Calu3 (cell line): ENCODE results near the gene FCN1. TPM values are rescaled to one million over a fixed set of nuclear protein-coding genes. Genes with fewer than 3 reads are reported as not detected.

Source experiments
- BruUV-seq: library from RNA; stranded (reverse); fragments of 400-500 nt; replicated peaks from 2 replicates; lab custom pipeline; 2021; lab: Mats Ljungman, UMichigan
- CTCF ChIA-PET: fragments of 300-600 bp; sonication (Branson Sonifier 250); formaldehyde crosslinking; loops from one replicate; lab custom pipeline; 2022; ENCODE audit warnings: antibody characterized with exemption; lab: Charles Lee
- DNase-seq: peaks from one replicate; pipeline ENCODE4 v3.0.0; 2022
- H3K27ac Mint-ChIP-seq: one replicate; pipeline ENCODE4 v1.8.0; 2022; ENCODE audit warnings: mixed read lengths; ENCODE audit not compliant: unreplicated experiment
- H3K27me3 Mint-ChIP-seq: one replicate; pipeline ENCODE4 v1.8.0; 2022; ENCODE audit warnings: mixed read lengths; ENCODE audit not compliant: unreplicated experiment
- H3K36me3 Mint-ChIP-seq: one replicate; pipeline ENCODE4 v1.8.0; 2022; ENCODE audit warnings: mild to moderate bottlenecking, moderate library complexity, mixed read lengths; ENCODE audit not compliant: insufficient read depth, unreplicated experiment
- H3K4me1 Mint-ChIP-seq: one replicate; pipeline ENCODE4 v1.8.0; 2022; ENCODE audit warnings: mild to moderate bottlenecking, low read depth, mixed read lengths; ENCODE audit not compliant: unreplicated experiment
- H3K4me3 Mint-ChIP-seq: one replicate; pipeline ENCODE4 v1.8.0; 2022; ENCODE audit warnings: mild to moderate bottlenecking, low read depth, moderate library complexity, mixed read lengths; ENCODE audit not compliant: unreplicated experiment
- H3K9me3 Mint-ChIP-seq: one replicate; pipeline ENCODE4 v1.8.0; 2022; ENCODE audit warnings: low read depth, mixed read lengths; ENCODE audit not compliant: unreplicated experiment
- intact Hi-C: fragments of 100-400 bp; cut with micrococcal nuclease; formaldehyde crosslinking; loops from one replicate; pipeline ENCODE4 v1.10.0; 2022; ENCODE audit not compliant: unreplicated experiment
- total RNA-seq: library from RNA; stranded (reverse); gene quantifications from 2 replicates; pipeline ENCODE4 v1.2.3, GENCODE V29; 2022
- TF ChIP-seq, protein P1 (sequence below): fragments of 200-600 bp; IDR thresholded peaks from one replicate; pipeline ENCODE4 v1.8.0; 2022; ENCODE audit warnings: antibody characterized with exemption; ENCODE audit not compliant: unreplicated experiment

FCN1 gene
- total RNA-seq, 1 experiment from 2014 or later: not detected

GRCh38 chr9:134888603-134889190 lies 29.0 kb downstream of the FCN1 start:
- intact Hi-C loops: no loop called here
- Mint-ChIP-seq H3K27ac (no peak overlapping the region), H3K36me3 (no peaks in the 10 kb centered on the region), H3K4me1 (no peaks in the 10 kb centered on the region), H3K27me3 (peaks cover 8% of the 10 kb centered on the region), H3K9me3 (no peaks in the 10 kb centered on the region), H3K4me3 (no peak overlapping the region)
- TF ChIP-seq, protein P1, sequence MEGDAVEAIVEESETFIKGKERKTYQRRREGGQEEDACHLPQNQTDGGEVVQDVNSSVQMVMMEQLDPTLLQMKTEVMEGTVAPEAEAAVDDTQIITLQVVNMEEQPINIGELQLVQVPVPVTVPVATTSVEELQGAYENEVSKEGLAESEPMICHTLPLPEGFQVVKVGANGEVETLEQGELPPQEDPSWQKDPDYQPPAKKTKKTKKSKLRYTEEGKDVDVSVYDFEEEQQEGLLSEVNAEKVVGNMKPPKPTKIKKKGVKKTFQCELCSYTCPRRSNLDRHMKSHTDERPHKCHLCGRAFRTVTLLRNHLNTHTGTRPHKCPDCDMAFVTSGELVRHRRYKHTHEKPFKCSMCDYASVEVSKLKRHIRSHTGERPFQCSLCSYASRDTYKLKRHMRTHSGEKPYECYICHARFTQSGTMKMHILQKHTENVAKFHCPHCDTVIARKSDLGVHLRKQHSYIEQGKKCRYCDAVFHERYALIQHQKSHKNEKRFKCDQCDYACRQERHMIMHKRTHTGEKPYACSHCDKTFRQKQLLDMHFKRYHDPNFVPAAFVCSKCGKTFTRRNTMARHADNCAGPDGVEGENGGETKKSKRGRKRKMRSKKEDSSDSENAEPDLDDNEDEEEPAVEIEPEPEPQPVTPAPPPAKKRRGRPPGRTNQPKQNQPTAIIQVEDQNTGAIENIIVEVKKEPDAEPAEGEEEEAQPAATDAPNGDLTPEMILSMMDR: no peak
- no TSS peak for BruUV-seq
- no peak for DNase-seq
- CTCF ChIA-PET: no interaction called here

DNA sequence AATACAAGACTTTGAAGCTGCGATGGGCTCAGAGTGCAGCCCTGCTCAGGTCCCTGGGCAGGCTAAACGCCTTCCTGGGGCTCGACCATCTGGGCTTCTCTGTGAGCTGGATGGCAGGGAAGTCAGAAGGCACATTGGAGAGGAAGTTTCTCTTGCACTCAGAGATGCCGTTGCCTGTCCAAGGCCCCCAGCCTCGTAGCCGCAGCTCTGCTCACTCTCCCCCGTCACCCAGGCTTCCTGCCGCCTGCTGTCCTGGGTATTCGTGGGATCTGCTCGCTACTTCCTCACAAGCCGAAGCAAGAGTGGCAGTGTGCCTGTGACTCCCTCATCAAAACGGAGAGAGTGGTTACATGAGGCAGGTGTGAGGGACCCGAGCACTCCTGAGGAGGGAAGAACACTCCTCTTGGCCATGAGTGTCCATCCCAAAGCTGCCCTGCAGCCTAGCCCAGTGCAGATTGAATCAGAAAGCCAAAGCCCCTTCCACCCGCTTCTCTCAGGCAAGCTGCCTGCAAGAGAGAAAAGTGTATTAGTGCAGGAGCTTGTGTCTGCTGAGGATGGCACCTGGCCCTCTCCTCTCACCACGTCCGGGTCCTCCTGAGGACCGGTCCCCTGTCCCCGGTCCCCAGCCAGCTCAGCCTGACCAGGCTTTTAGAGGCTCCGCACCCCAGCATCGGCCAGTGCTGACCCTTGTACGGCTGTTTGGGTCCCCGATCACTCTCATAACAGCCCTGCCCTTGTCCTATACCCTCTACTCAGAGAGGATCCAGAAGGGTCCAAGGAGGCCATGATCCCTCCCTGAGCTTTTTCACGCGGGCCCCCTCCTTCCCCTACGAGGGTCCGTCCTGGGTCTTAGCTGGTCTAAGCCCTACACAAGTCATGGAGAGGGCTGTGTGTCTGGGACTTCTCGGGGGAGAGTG lies 29.8 kb downstream of the FCN1 start:
- Mint-ChIP-seq H3K27me3 (peaks cover 8% of the 10 kb centered on the region), H3K36me3 (no peaks in the 10 kb centered on the region), H3K27ac (no peak overlapping the region), H3K4me1 (no peaks in the 10 kb centered on the region), H3K4me3 (no peak overlapping the region), H3K9me3 (no peaks in the 10 kb centered on the region)
- TF ChIP-seq, protein P1: no peak
- intact Hi-C loops: no loop called here
- no TSS peak for BruUV-seq
- CTCF ChIA-PET: no interaction called here
- no peak for DNase-seq

DNA sequence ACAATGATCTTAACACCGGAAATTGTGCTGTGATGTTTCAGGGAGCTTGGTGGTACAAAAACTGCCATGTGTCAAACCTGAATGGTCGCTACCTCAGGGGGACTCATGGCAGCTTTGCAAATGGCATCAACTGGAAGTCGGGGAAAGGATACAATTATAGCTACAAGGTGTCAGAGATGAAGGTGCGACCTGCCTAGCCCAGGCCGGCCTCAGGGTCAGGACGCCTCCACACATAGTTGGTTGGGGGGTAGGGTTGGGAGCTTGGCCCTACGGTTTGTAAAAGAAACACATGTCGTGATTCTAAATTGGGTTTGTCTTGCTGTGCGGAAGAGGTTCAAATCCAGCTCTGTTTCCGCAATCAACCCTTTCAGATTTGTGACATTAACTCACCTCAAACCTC lies 30.5 kb downstream of the FCN1 start:
- Mint-ChIP-seq H3K27me3 (peaks cover 8% of the 10 kb centered on the region), H3K36me3 (no peaks in the 10 kb centered on the region), H3K4me3 (no peak overlapping the region), H3K9me3 (no peaks in the 10 kb centered on the region), H3K27ac (no peak overlapping the region), H3K4me1 (no peaks in the 10 kb centered on the region)
- CTCF ChIA-PET: no interaction called here
- intact Hi-C loops: no loop called here
- BruUV-seq: no TSS peak
- DNase-seq: no peak
- TF ChIP-seq, protein P1: no peak

DNA sequence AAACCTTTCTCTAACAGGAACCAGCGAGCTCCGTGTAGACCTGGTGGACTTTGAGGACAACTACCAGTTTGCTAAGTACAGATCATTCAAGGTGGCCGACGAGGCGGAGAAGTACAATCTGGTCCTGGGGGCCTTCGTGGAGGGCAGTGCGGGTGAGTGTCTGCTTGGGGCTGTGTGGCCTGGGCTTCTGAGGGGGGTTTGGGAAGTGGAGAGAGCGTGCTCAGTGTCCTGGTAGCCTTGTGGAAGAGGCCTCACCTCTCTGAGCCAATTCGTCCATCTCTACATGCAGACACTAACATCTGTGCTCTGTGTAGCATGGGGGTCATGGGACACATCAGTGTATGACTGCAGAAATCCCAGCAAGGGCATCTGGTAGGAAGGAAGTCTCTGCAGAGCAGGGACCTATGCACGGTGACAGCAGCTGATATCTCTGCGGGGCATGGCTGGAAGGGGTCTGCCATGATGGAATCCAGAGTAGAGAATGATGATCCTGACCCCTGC lies 31.2 kb downstream of the FCN1 start:
- DNase-seq: no peak
- H3K9me3 Mint-ChIP-seq: no peaks in the 10 kb centered on the region
- no TSS peak for BruUV-seq
- TF ChIP-seq, protein P1: no peak
- CTCF ChIA-PET: no interaction called here
- H3K36me3 Mint-ChIP-seq: no peaks in the 10 kb centered on the region
- H3K4me1 Mint-ChIP-seq: no peaks in the 10 kb centered on the region
- no peak overlapping the region for H3K4me3 Mint-ChIP-seq
- no peak overlapping the region for H3K27ac Mint-ChIP-seq
- intact Hi-C loops: no loop called here
- H3K27me3 Mint-ChIP-seq: peaks cover 6% of the 10 kb centered on the region
